D721Med (cell line): Measurements from ENCODE around the gene SMOC2.

ENCODE experiments used
- DNase-seq: peaks from one replicate; pipeline ENCODE4 v3.0.0; 2011; ENCODE audit warnings: low spot score; ENCODE audit not compliant: insufficient read length
- FAIRE-seq: peaks from 2 replicates; lab custom pipeline; 2011; peaks lifted over from hg19 to GRCh38; lab: Jason Lieb, UNC
- CTCF ChIP-seq: IDR thresholded peaks from 2 replicates; pipeline ENCODE4 v1.5.1; 2012; ENCODE audit warnings: mild to moderate bottlenecking, control low read depth; ENCODE audit not compliant: insufficient read depth; ENCODE audit errors: missing control alignments

The SMOC2 gene

GRCh38 chr6:168601111-168601510 is 160.1 kb downstream of the SMOC2 start:
- no peak for DNase-seq
- TF ChIP-seq CTCF: no peak
- no peak for FAIRE-seq

- FAIRE-seq: no peak
- no peak for DNase-seq
- no peak for TF ChIP-seq CTCF
Observed at GRCh38 chr6:168601546-168601945, 160.6 kb downstream of the SMOC2 start.

GRCh38 chr6:168602576-168602975 is 161.6 kb downstream of the SMOC2 start:
- FAIRE-seq (no peak), DNase-seq (no peak)
- TF ChIP-seq CTCF: no peak

GRCh38 chr6:168603234-168603633 is 162.2 kb downstream of the SMOC2 start:
- no peak for DNase-seq
- TF ChIP-seq CTCF: no peak
- no peak for FAIRE-seq

GRCh38 chr6:168605964-168606363 is 165.0 kb downstream of the SMOC2 start:
- FAIRE-seq: no peak
- TF ChIP-seq CTCF: no peak
- DNase-seq: no peak

- no peak for DNase-seq
- FAIRE-seq: no peak
- TF ChIP-seq CTCF: no peak
Observed at GRCh38 chr6:168606722-168607121, 165.7 kb downstream of the SMOC2 start.

- TF ChIP-seq CTCF: no peak
- FAIRE-seq (no peak), DNase-seq (no peak)
Observed at GRCh38 chr6:168607272-168608112, 166.5 kb downstream of the SMOC2 start.
